ENCODE results near the gene SCN3A. TPM values are rescaled to one million over a fixed set of nuclear protein-coding genes. Genes with fewer than 3 reads are reported as not detected.

Gene SCN3A
- total RNA-seq, 1 experiment from 2014 or later, result 0.07 TPM

DNA sequence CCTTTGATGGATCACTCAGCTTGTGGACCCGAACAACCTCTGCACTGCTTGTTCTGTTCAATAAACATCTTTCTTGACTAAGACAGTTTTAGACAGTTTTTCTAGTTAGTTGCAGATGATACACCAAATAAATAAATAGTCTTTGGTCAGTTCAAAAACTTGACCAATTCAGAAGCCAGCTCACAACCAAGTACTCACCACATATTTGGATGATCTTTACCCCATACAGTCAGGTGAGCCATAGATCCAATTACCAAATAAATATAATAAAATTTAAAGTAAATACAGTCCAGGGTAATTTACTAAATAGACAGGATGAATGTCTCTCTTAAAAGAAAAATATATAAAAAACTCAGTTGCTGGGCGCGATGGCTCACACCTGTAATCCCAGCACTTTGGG lies 18.2 kb downstream of the SCN3A start:
- POLR2A ChIA-PET (ENCODE audit: unreplicated experiment), result no interaction called here

DNA sequence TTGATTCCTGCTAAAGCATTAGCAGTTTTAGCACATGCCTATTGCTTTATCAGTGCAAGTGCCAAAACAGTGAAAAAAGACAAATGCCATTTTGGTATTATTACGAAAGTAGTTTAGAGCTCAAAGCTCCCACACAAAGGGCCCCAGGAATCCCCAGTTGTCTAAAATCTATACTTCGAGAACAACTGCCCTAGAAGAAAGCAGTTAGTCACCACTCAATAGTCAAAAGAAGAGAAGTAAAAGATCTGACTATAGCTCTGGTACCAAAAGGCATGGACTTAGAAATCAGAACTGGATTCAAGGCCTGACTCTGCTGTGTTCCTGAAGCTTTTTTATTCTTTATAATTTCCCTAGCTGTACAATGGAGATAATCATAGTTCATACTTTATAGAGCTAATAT lies 21.8 kb downstream of the SCN3A start:
- no peaks in the 10 kb centered on the region for H3K4me1 ChIP-seq (ENCODE audit: insufficient read depth, low read length)
- no peaks in the 10 kb centered on the region for H4K20me1 ChIP-seq (ENCODE audit: low read length)
- CTCF ChIA-PET, result interaction anchor here (0.7 kb wide), 1 partner anchor 21 kb away, joined by 3 read pairs; no protein-coding TSS in a partner anchor
- H3K79me2 ChIP-seq (ENCODE audit: low read length), result no peaks in the 10 kb centered on the region
- no TSS peak for BruUV-seq (replicated peaks)
- no peak for ATAC-seq
- H3K9me2 ChIP-seq (replicated peaks; ENCODE audit: low read length), result no peaks in the 10 kb centered on the region
- H3K4me3 ChIP-seq (ENCODE audit: low read length), result no peak overlapping the region
- H3F3A ChIP-seq (ENCODE audit: low read length, unreplicated experiment), result no peaks in the 10 kb centered on the region
- no peak overlapping the region for H3K9ac ChIP-seq (ENCODE audit: low read length)
- no peaks in the 10 kb centered on the region for H3K9me3 ChIP-seq (ENCODE audit: low read length)
- POLR2A ChIA-PET (ENCODE audit: unreplicated experiment), result interaction anchor here (0.6 kb wide), 1 partner anchor 22 kb away, joined by 7 read pairs; the partner anchor contains the start of gene SCN3A
- H3K4me2 ChIP-seq (ENCODE audit: low read length), result no peak overlapping the region
- TF ChIP-seq, protein P1, sequence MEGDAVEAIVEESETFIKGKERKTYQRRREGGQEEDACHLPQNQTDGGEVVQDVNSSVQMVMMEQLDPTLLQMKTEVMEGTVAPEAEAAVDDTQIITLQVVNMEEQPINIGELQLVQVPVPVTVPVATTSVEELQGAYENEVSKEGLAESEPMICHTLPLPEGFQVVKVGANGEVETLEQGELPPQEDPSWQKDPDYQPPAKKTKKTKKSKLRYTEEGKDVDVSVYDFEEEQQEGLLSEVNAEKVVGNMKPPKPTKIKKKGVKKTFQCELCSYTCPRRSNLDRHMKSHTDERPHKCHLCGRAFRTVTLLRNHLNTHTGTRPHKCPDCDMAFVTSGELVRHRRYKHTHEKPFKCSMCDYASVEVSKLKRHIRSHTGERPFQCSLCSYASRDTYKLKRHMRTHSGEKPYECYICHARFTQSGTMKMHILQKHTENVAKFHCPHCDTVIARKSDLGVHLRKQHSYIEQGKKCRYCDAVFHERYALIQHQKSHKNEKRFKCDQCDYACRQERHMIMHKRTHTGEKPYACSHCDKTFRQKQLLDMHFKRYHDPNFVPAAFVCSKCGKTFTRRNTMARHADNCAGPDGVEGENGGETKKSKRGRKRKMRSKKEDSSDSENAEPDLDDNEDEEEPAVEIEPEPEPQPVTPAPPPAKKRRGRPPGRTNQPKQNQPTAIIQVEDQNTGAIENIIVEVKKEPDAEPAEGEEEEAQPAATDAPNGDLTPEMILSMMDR (conservative IDR thresholded peaks at IDR 0.05; ENCODE audit: low read depth, low read length), result no peak
- no peak for TF ChIP-seq EZH2phosphoT487 (IDR thresholded peaks at IDR 0.05; ENCODE audit: borderline replicate concordance, low read length)
- TF ChIP-seq EZH2 (IDR thresholded peaks at IDR 0.05; ENCODE audit: low read length, unreplicated experiment), result no peak
- DNase-seq, result no peak
- no peak overlapping the region for H3K27ac ChIP-seq (ENCODE audit: low read length)
- intact Hi-C loops (cut with micrococcal nuclease), result no loop called here
- H3K27me3 ChIP-seq (ENCODE audit: low read length), result peaks cover 10% of the 10 kb centered on the region; the same call in 1 of the 2 replicates
- H2AFZ ChIP-seq (ENCODE audit: low read length), result no peak overlapping the region
- no peaks in the 10 kb centered on the region for H3K36me3 ChIP-seq (ENCODE audit: low read depth, low read length)

More for the DNA sequence above, 18.2 kb downstream of the SCN3A start:
- Histone ChIP-seq H3K79me2 (ENCODE audit: low read length) (no peaks in the 10 kb centered on the region), H4K20me1 (ENCODE audit: low read length) (no peaks in the 10 kb centered on the region), H3K4me3 (ENCODE audit: low read length) (no peak overlapping the region), H3K27ac (ENCODE audit: low read length) (no peak overlapping the region), H3K27me3 (ENCODE audit: low read length) (peaks cover 15% of the 10 kb centered on the region; the same call in 1 of the 2 replicates), H3K9ac (ENCODE audit: low read length) (no peak overlapping the region), H3K4me2 (ENCODE audit: low read length) (no peak overlapping the region), H3K9me2 (replicated peaks; ENCODE audit: low read length) (no peaks in the 10 kb centered on the region), H2AFZ (ENCODE audit: low read length) (no peak overlapping the region), H3K9me3 (ENCODE audit: low read length) (no peaks in the 10 kb centered on the region), H3K4me1 (ENCODE audit: insufficient read depth, low read length) (no peaks in the 10 kb centered on the region), H3K36me3 (ENCODE audit: low read depth, low read length) (no peaks in the 10 kb centered on the region), H3F3A (ENCODE audit: low read length, unreplicated experiment) (no peaks in the 10 kb centered on the region)
- CTCF ChIA-PET, result interaction anchor here (1.0 kb wide), 1 partner anchor 18 kb away, joined by 5 read pairs; the partner anchor contains the start of gene SCN3A
- BruUV-seq (replicated peaks), result no TSS peak
- DNase-seq (peak; percentile 52), ATAC-seq (peak; percentile 95)
- intact Hi-C loops (cut with micrococcal nuclease), result loop anchor here (1.0 to 5.0 kb wide), 2 partner anchors 24 to 38 kb away; no protein-coding TSS in a partner anchor
- no peak for TF ChIP-seq EZH2 (IDR thresholded peaks at IDR 0.05; ENCODE audit: low read length, unreplicated experiment)
- TF ChIP-seq, protein P1 (conservative IDR thresholded peaks at IDR 0.05; ENCODE audit: low read depth, low read length), result no peak
- TF ChIP-seq EZH2phosphoT487 (IDR thresholded peaks at IDR 0.05; ENCODE audit: borderline replicate concordance, low read length), result no peak

DNA sequence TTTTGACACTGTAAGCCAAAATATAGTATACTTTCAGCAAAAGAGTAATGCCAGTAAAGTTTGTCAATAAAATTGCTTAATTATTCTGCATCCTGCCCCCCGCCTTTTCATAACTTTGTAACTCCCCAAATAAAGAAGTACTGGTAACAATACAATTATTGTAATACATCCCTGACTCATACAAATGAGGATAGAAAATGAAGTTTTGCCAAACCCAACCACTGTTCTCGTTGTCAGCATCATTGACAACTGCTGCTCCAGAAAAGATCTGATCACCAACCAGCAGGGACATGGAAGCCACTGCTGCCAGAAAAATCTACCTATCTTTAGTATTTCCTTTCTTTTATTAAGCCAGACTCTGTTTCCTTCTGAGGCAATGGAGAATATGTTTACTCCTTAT lies 27.1 kb downstream of the SCN3A start:
- H3K4me2 ChIP-seq (ENCODE audit: low read length), result no peak overlapping the region
- no peaks in the 10 kb centered on the region for H3F3A ChIP-seq (ENCODE audit: low read length, unreplicated experiment)
- H3K4me3 ChIP-seq (ENCODE audit: low read length), result no peak overlapping the region
- H3K79me2 ChIP-seq (ENCODE audit: low read length), result no peaks in the 10 kb centered on the region
- no peaks in the 10 kb centered on the region for H3K36me3 ChIP-seq (ENCODE audit: low read depth, low read length)
- POLR2A ChIA-PET (ENCODE audit: unreplicated experiment), result no interaction called here
- no peaks in the 10 kb centered on the region for H3K9me3 ChIP-seq (ENCODE audit: low read length)
- DNase-seq (no peak), ATAC-seq (peak; percentile 58)
- no peaks in the 10 kb centered on the region for H3K9me2 ChIP-seq (replicated peaks; ENCODE audit: low read length)
- CTCF ChIA-PET, result no interaction called here
- no peak overlapping the region for H3K9ac ChIP-seq (ENCODE audit: low read length)
- no peaks in the 10 kb centered on the region for H4K20me1 ChIP-seq (ENCODE audit: low read length)
- intact Hi-C loops (cut with micrococcal nuclease), result no loop called here
- no TSS peak for BruUV-seq (replicated peaks)
- no peak overlapping the region for H3K27ac ChIP-seq (ENCODE audit: low read length)
- TF ChIP-seq EZH2phosphoT487 (IDR thresholded peaks at IDR 0.05; ENCODE audit: borderline replicate concordance, low read length) (no peak), EZH2 (IDR thresholded peaks at IDR 0.05; ENCODE audit: low read length, unreplicated experiment) (no peak)
- TF ChIP-seq, protein P1 (conservative IDR thresholded peaks at IDR 0.05; ENCODE audit: low read depth, low read length), result no peak
- H3K4me1 ChIP-seq (ENCODE audit: insufficient read depth, low read length), result no peaks in the 10 kb centered on the region
- peaks cover 16% of the 10 kb centered on the region; the same call in 1 of the 2 replicates for H3K27me3 ChIP-seq (ENCODE audit: low read length)
- no peak overlapping the region for H2AFZ ChIP-seq (ENCODE audit: low read length)
